ENCODE results near the gene PACS2.

DNA sequence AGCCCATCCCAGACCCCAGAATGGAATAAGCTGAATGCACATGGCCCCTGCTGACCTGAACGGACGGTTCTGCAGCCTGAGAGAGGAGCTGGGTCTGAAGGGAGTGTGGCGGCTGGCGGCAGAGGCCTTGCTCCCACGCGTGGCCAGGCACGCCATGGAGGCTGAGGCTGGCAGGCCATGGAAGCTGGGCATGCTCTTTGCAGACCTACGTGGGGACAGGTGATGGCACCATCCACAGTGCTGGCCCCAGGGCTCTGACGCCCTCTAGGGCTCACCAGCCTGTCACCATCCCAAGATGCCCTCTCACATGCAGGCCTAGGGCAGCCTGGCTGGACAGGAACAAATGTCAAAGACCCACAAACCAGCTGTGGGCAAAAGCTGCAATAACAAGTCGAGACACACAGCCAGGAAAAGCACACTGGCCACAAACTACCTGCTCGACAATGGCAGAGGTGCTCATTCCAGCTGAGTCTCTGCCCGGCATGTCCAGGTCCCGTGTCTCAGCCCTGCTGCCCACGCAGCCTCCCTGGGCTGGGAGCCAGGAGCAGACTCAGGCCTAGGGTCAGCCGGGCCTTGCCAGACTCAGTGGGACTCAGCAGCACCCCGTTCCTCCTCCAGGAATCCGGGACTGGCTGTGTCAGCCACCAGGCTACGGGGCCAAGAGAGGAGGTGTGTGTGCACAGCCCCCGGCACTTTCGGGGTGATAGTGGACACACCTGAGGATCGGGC is 46.6 kb upstream of the PACS2 start:
- TF ChIP-seq, protein P1, sequence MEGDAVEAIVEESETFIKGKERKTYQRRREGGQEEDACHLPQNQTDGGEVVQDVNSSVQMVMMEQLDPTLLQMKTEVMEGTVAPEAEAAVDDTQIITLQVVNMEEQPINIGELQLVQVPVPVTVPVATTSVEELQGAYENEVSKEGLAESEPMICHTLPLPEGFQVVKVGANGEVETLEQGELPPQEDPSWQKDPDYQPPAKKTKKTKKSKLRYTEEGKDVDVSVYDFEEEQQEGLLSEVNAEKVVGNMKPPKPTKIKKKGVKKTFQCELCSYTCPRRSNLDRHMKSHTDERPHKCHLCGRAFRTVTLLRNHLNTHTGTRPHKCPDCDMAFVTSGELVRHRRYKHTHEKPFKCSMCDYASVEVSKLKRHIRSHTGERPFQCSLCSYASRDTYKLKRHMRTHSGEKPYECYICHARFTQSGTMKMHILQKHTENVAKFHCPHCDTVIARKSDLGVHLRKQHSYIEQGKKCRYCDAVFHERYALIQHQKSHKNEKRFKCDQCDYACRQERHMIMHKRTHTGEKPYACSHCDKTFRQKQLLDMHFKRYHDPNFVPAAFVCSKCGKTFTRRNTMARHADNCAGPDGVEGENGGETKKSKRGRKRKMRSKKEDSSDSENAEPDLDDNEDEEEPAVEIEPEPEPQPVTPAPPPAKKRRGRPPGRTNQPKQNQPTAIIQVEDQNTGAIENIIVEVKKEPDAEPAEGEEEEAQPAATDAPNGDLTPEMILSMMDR (IDR thresholded peaks at IDR 0.05), result no peak
- TF ChIP-seq POLR2A (IDR thresholded peaks at IDR 0.05), result no peak
